MM.1S (cell line): ENCODE measurements around the gene PHPT1.

Experiments
- DNase-seq: peaks from one replicate; pipeline ENCODE4 v3.0.0-alpha.2; 2015
- H2AFZ ChIP-seq: fragments of 300-600 bp; sonication (generic); 2 replicates; pipeline ENCODE4 v1.6.0; 2016; ENCODE audit warnings: antibody characterized with exemption, low read length
- H3F3A ChIP-seq: fragments of 300-600 bp; sonication (generic); 2 replicates; pipeline ENCODE4 v1.6.1; 2016; ENCODE audit warnings: mild to moderate bottlenecking, antibody characterized with exemption, low read length, moderate library complexity, mixed read lengths; ENCODE audit not compliant: insufficient read depth
- H3K27ac ChIP-seq: fragments of 300-600 bp; sonication (generic); 2 replicates; pipeline ENCODE4 v1.5.1; 2016; ENCODE audit warnings: mild to moderate bottlenecking, low read length
- H3K27me3 ChIP-seq: fragments of 300-600 bp; sonication (generic); replicated peaks from 2 replicates; pipeline ENCODE4 v1.6.0; 2016; ENCODE audit warnings: low read length; ENCODE audit not compliant: insufficient read depth
- H3K36me3 ChIP-seq: fragments of 300-600 bp; sonication (generic); replicated peaks from 2 replicates; pipeline ENCODE4 v1.6.1; 2016; ENCODE audit warnings: mild to moderate bottlenecking, low read length, mixed read lengths; ENCODE audit not compliant: insufficient read depth
- H3K4me1 ChIP-seq: fragments of 300-600 bp; sonication (generic); 2 replicates; pipeline ENCODE4 v1.6.1; 2016; ENCODE audit warnings: low read length, mixed read lengths
- H3K4me2 ChIP-seq: fragments of 300-600 bp; sonication (generic); 2 replicates; pipeline ENCODE4 v1.6.0; 2016; ENCODE audit warnings: low read depth, low read length
- H3K4me3 ChIP-seq: fragments of 300-600 bp; sonication (generic); 2 replicates; pipeline ENCODE4 v1.5.1; 2016; ENCODE audit warnings: low read length, mixed read lengths
- H3K79me2 ChIP-seq: fragments of 300-600 bp; sonication (generic); 2 replicates; pipeline ENCODE4 v1.6.1; 2016; ENCODE audit warnings: mixed run types, low read length, mixed read lengths
- H3K9ac ChIP-seq: fragments of 300-600 bp; sonication (generic); 2 replicates; pipeline ENCODE4 v1.6.1; 2016; ENCODE audit warnings: low read length, mixed read lengths
- H3K9me2 ChIP-seq: fragments of 300-600 bp; sonication (generic); replicated peaks from 2 replicates; pipeline ENCODE4 v1.6.1; 2016; ENCODE audit warnings: mild to moderate bottlenecking, low read length, mixed read lengths; ENCODE audit not compliant: insufficient read depth
- H3K9me3 ChIP-seq: fragments of 300-600 bp; sonication (generic); replicated peaks from 2 replicates; pipeline ENCODE4 v1.6.1; 2016; ENCODE audit warnings: mild to moderate bottlenecking, low read length, mixed read lengths; ENCODE audit not compliant: insufficient read depth
- H4K20me1 ChIP-seq: fragments of 300-600 bp; sonication (generic); 2 replicates; pipeline ENCODE4 v1.6.1; 2016; ENCODE audit warnings: mild to moderate bottlenecking, low read length, moderate library complexity, mixed read lengths; ENCODE audit not compliant: insufficient read depth
- CTCF ChIP-seq: fragments of 300-600 bp; sonication (generic); IDR thresholded peaks from 2 replicates; pipeline ENCODE4 v1.5.1; 2016; ENCODE audit warnings: antibody characterized with exemption, low read length, mixed read lengths
- EZH2 ChIP-seq: fragments of 300-600 bp; sonication (generic); optimal IDR thresholded peaks from 2 replicates; pipeline ENCODE3; 2017; ENCODE audit warnings: low read depth, mild to moderate bottlenecking, antibody characterized with exemption, low read length, mixed read lengths
- EZH2phosphoT487 ChIP-seq: fragments of 300-600 bp; sonication (generic); IDR thresholded peaks from 2 replicates; pipeline ENCODE4 v1.6.1; 2018; ENCODE audit warnings: antibody characterized with exemption, low read length

The PHPT1 gene

DNA sequence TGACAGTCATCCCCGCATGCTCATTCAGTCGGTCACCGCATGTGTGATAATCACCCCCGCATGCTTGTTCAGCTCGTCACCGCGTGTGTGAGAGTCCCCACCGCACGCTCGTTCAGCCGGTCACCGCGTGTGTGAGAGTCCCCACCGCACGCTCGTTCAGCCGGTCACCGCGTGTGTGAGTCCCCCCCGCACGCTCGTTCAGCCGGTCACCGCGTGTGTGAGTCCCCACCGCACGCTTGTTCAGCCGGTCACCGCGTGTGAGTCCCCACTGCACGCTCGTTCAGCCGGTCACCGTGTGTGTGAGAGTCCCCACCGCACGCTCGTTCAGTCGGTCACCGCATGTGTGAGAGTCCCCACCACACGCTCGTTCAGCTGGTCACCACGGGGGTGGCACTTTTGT, 40.6 kb downstream of the PHPT1 start:
- no peak overlapping the region for H3K27ac ChIP-seq
- no peak overlapping the region for H3K4me2 ChIP-seq
- no peak overlapping the region for H3K4me3 ChIP-seq
- H3K36me3 ChIP-seq: no peaks in the 10 kb centered on the region
- TF ChIP-seq CTCF (no peak), EZH2 (no peak), EZH2phosphoT487 (no peak)
- H3K9me2 ChIP-seq: no peaks in the 10 kb centered on the region
- peaks cover 94% of the 10 kb centered on the region for H3K79me2 ChIP-seq
- H3K9me3 ChIP-seq: no peaks in the 10 kb centered on the region
- H2AFZ ChIP-seq: no peak overlapping the region
- H3K9ac ChIP-seq: no peak overlapping the region
- H4K20me1 ChIP-seq: peaks cover 4% of the 10 kb centered on the region
- DNase-seq: no peak
- H3K4me1 ChIP-seq: peaks cover 5% of the 10 kb centered on the region
- H3F3A ChIP-seq: peaks cover 5% of the 10 kb centered on the region; the same call in 1 of the 2 replicates
- no peaks in the 10 kb centered on the region for H3K27me3 ChIP-seq

GRCh38 chr9:136890661-136891060, 41.5 kb downstream of the PHPT1 start:
- Histone ChIP-seq H3F3A (no peaks in the 10 kb centered on the region; the same call in 1 of the 2 replicates), H3K27me3 (no peaks in the 10 kb centered on the region), H2AFZ (no peak overlapping the region), H3K36me3 (no peaks in the 10 kb centered on the region), H4K20me1 (peaks cover 4% of the 10 kb centered on the region), H3K9ac (no peak overlapping the region), H3K79me2 (peaks cover 94% of the 10 kb centered on the region), H3K4me2 (no peak overlapping the region), H3K9me2 (no peaks in the 10 kb centered on the region), H3K27ac (no peak overlapping the region), H3K9me3 (no peaks in the 10 kb centered on the region), H3K4me3 (no peak overlapping the region), H3K4me1 (no peaks in the 10 kb centered on the region)
- TF ChIP-seq EZH2phosphoT487 (no peak), EZH2 (no peak), CTCF (no peak)
- DNase-seq: no peak

DNA sequence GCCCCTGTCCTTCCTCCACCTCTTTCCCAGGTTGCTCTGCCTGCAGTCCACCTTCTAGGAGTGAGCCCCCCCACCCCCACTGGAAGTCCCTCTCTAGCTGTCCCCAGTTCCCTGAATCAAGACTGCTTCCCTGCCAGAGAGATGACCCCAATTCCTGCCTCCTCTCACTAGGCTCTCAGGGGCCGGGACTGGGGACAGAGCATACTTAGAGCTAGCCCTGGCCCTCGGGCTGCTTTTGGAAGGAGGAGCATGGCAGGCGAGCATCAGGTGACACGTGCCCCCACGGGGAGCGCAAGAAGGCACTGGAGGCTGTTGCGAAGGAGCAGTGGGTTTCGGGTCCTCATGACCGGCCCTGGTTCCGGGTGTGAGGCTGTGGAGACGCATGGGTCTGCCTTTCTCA, 46.8 kb downstream of the PHPT1 start:
- H3K9me2 ChIP-seq: no peaks in the 10 kb centered on the region
- H3K36me3 ChIP-seq: no peaks in the 10 kb centered on the region; the same call in 1 of the 2 replicates
- no peaks in the 10 kb centered on the region for H3K27me3 ChIP-seq
- DNase-seq: no peak
- H3F3A ChIP-seq: peaks cover 36% of the 10 kb centered on the region
- H3K4me2 ChIP-seq: no peak overlapping the region
- no peak overlapping the region for H2AFZ ChIP-seq
- H3K9ac ChIP-seq: no peak overlapping the region
- H3K4me3 ChIP-seq: no peak overlapping the region
- no peaks in the 10 kb centered on the region for H3K9me3 ChIP-seq
- peaks cover 4% of the 10 kb centered on the region for H4K20me1 ChIP-seq
- TF ChIP-seq EZH2phosphoT487: no peak
- no peak for TF ChIP-seq EZH2
- TF ChIP-seq CTCF: no peak
- peaks cover 89% of the 10 kb centered on the region for H3K79me2 ChIP-seq
- peaks cover 42% of the 10 kb centered on the region for H3K4me1 ChIP-seq
- no peak overlapping the region for H3K27ac ChIP-seq
